Spleen (tissue), 7 donors: ENCODE results near the gene IL1RL2.

Source experiments
- POLR2A ChIP-seq, 3 donors: fragments of 450-650 bp; IDR thresholded peaks; one replicate each; pipeline ENCODE4 v1.5.1; 2017; ENCODE audit warnings: antibody characterized with exemption in 3 of 3, mild to moderate bottlenecking in 1 of 3
- TF ChIP-seq, protein P1 (sequence below), 11 experiments: fragments of 200-600 bp in 7 of 11; fragments of 450-650 bp in 4 of 11; sonication (generic) in 4 of 11; IDR thresholded peaks in 8 of 11; conservative IDR thresholded peaks in 3 of 11; 1 replicate in 7 of 11; 2 replicates in 4 of 11; pipeline versions ENCODE4 v1.4.0 to v1.8.0; 2016 to 2021; ENCODE audit warnings: antibody characterized with exemption in 11 of 11, inconsistent platforms in 4 of 11, mild to moderate bottlenecking in 1 of 11
- donor health status: DM: no; HTN: no; CAD: no; lungs with moderate emphysema.
- donor health status: DM: no; HTN: no; CAD: no.
- donor health status: DM: no; HTN: no; CAD: no.

GRCh38 chr2:102139851-102140250 lies 47.0 kb upstream of the IL1RL2 start:
- TF ChIP-seq, protein P1, sequence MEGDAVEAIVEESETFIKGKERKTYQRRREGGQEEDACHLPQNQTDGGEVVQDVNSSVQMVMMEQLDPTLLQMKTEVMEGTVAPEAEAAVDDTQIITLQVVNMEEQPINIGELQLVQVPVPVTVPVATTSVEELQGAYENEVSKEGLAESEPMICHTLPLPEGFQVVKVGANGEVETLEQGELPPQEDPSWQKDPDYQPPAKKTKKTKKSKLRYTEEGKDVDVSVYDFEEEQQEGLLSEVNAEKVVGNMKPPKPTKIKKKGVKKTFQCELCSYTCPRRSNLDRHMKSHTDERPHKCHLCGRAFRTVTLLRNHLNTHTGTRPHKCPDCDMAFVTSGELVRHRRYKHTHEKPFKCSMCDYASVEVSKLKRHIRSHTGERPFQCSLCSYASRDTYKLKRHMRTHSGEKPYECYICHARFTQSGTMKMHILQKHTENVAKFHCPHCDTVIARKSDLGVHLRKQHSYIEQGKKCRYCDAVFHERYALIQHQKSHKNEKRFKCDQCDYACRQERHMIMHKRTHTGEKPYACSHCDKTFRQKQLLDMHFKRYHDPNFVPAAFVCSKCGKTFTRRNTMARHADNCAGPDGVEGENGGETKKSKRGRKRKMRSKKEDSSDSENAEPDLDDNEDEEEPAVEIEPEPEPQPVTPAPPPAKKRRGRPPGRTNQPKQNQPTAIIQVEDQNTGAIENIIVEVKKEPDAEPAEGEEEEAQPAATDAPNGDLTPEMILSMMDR (IDR thresholded peaks at IDR 0.05 in 8 of 11, conservative IDR thresholded peaks at IDR 0.05 in 3 of 11) = no peak
- no peak for TF ChIP-seq POLR2A (IDR thresholded peaks at IDR 0.05)
